ENCODE data around the gene KRT84. TPM values are rescaled to one million over a fixed set of nuclear protein-coding genes. Genes with fewer than 3 reads are reported as not detected.

The KRT84 gene
- total and polyA plus RNA-seq, 10 of the 15 experiments (the other 5 are each of a cell fraction or from before 2014, with no cell fraction given) = not detected

DNA sequence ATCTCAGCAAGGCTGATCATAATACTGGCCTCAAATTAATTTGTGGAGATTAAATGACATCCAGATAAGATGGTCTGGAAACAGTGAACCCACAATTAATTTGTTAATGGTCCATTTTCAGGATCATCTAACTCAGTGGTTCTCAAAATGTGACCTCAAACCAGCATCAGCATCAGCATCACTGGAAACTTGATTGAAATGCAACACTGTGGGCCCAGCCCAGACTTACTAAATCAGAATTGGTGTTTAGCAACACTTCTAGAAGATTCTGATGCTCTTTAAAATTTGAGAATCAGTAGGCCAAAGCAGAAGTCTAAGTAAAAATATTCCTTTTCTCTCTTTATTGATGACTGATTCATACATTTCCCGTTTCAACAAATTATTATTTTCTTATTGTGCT, 31.3 kb upstream of the KRT84 start:
- ChIA-PET CTCF (no interaction called here), SMC1A (ENCODE audit: uncharacterized antibody, unreplicated experiment) (no interaction called here), RAD21 (ENCODE audit: unreplicated experiment) (no interaction called here), POLR2A (no interaction called here)
- ATAC-seq (no peak), FAIRE-seq (no peak), DNase-seq (ENCODE audit: low read depth, low spot score) (no peak)
- no peaks in the 10 kb centered on the region for H3K79me2 ChIP-seq (ENCODE audit: control insufficient read depth, insufficient read depth, low read length)
- H3K36me3 ChIP-seq (ENCODE audit: control insufficient read depth in 2 of 2, insufficient read depth in 2 of 2, low read length in 1 of 2) = no peaks in the 10 kb centered on the region
- H2AFZ ChIP-seq (ENCODE audit: control insufficient read depth, low read depth, low read length) = no peak overlapping the region
- no peak overlapping the region for H3K27ac ChIP-seq (ENCODE audit: control insufficient read depth, insufficient read depth)
- intact Hi-C loops (cut with micrococcal nuclease; ENCODE audit: unreplicated experiment) (no loop called here), in situ Hi-C loops (cut with MboI) (no loop called here)
- H3K27me3 ChIP-seq (replicated peaks in 1 of 2; ENCODE audit: control insufficient read depth in 2 of 2, insufficient read depth in 2 of 2, low read length in 1 of 2) = peaks cover 0 to 2% of the 10 kb centered on the region in 2 experiments; a peak in 1 of 4 replicates
- no peaks in the 10 kb centered on the region for H3K9me3 ChIP-seq (replicated peaks; ENCODE audit: control insufficient read depth, insufficient read depth, low read length)
- H3K4me3 ChIP-seq = no peak overlapping the region
- no peaks in the 10 kb centered on the region for H3K4me1 ChIP-seq (ENCODE audit: control insufficient read depth, insufficient read depth, low read length)
- no TSS peak for BruUV-seq (replicated peaks)
- H3K9ac ChIP-seq (ENCODE audit: control insufficient read depth, insufficient read depth, low read length) = no peak overlapping the region
- no peaks in the 10 kb centered on the region for H4K20me1 ChIP-seq (ENCODE audit: control insufficient read depth, insufficient read depth)
- TF ChIP-seq KAT2A (conservative IDR thresholded peaks at IDR 0.05; ENCODE audit: control insufficient read depth, low read depth, low read length) (no peak), ATF3 (IDR thresholded peaks at IDR 0.05; ENCODE audit: borderline replicate concordance, extremely low read depth, low read depth, low read length) (no peak), BHLHE40 (IDR thresholded peaks at IDR 0.05; ENCODE audit: borderline replicate concordance in 1 of 2, low read depth in 2 of 2, low read length in 1 of 2) (no peak)
- TF ChIP-seq, protein P1, sequence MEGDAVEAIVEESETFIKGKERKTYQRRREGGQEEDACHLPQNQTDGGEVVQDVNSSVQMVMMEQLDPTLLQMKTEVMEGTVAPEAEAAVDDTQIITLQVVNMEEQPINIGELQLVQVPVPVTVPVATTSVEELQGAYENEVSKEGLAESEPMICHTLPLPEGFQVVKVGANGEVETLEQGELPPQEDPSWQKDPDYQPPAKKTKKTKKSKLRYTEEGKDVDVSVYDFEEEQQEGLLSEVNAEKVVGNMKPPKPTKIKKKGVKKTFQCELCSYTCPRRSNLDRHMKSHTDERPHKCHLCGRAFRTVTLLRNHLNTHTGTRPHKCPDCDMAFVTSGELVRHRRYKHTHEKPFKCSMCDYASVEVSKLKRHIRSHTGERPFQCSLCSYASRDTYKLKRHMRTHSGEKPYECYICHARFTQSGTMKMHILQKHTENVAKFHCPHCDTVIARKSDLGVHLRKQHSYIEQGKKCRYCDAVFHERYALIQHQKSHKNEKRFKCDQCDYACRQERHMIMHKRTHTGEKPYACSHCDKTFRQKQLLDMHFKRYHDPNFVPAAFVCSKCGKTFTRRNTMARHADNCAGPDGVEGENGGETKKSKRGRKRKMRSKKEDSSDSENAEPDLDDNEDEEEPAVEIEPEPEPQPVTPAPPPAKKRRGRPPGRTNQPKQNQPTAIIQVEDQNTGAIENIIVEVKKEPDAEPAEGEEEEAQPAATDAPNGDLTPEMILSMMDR (IDR thresholded peaks at IDR 0.05 in 2 of 3, conservative IDR thresholded peaks at IDR 0.05 in 1 of 3; ENCODE audit: control insufficient read depth in 2 of 3, extremely low read depth in 1 of 3, insufficient read depth in 1 of 3, low read depth in 3 of 3, low read length in 3 of 3) = no peak
- WGBS (ENCODE audit: insufficient coverage, insufficient replicate concordance, low lambda C conversion rate, missing lambda C conversion rate) = 5% methylated on average over 1 of the region's 1 CpG
- no peak overlapping the region for H3K4me2 ChIP-seq (ENCODE audit: control insufficient read depth, insufficient read depth)

Data from GM12878 (cell line).